Measurements from ENCODE around the gene RAB36. TPM values are rescaled to one million over a fixed set of nuclear protein-coding genes. Genes with fewer than 3 reads are reported as not detected.
A peak's percentile ranks its signal among the peaks of the same experiment; 100 is the strongest.

The RAB36 gene
- total and polyA plus RNA-seq, 9 of the 15 experiments (the other 6 are each of a cell fraction or from before 2014, with no cell fraction given): 0.04 to 0.50 (median 0.08) TPM; not detected in 3

- Histone ChIP-seq H2AFZ (ENCODE audit: low read depth, low read length) (no peak overlapping the region), H3K4me2 (ENCODE audit: insufficient read depth, low read length) (peak overlapping the region; percentile 2; the same call in 1 of the 2 replicates), H3K9me1 (ENCODE audit: control insufficient read depth, insufficient read depth, low read length) (peaks cover 8% of the 10 kb centered on the region), H3K27ac (ENCODE audit: extremely low read depth, low read depth, low read length) (no peak overlapping the region), H3K79me2 (ENCODE audit: control insufficient read depth, insufficient read depth, low read length) (peaks cover 3% of the 10 kb centered on the region), H3K9ac (ENCODE audit: insufficient read depth in 1 of 2, low read depth in 2 of 2, low read length in 2 of 2) (no peak overlapping the region), H3K27me3 (ENCODE audit: control insufficient read depth in 2 of 2, insufficient read depth in 2 of 2, low read length in 2 of 2) (no peaks in the 10 kb centered on the region), H3K36me3 (ENCODE audit: control insufficient read depth, insufficient read depth, low read length) (no peaks in the 10 kb centered on the region), H4K20me1 (replicated peaks; ENCODE audit: control insufficient read depth, insufficient read depth, low read length) (0 out of 2 replicates have a peak, but pooled peaks cover 4% of the 10 kb centered on the region), H3K4me1 (replicated peaks in 1 of 2; ENCODE audit: control insufficient read depth in 2 of 2, insufficient read depth in 2 of 2, low read length in 2 of 2) (peaks cover 38 to 46% of the 10 kb centered on the region in 2 experiments), H3K9me3 (replicated peaks; ENCODE audit: control insufficient read depth, insufficient read depth, low read depth, low read length) (peaks cover 16% of the 10 kb centered on the region), H3K4me3 (no peak overlapping the region)
- in situ Hi-C loops (cut with MboI) (loop anchor here (5.0 kb wide), 1 partner anchor 101 kb away; no protein-coding TSS in a partner anchor), intact Hi-C loops (cut with micrococcal nuclease) (loop anchor here (5.0 kb wide), 1 partner anchor 211 kb away; no protein-coding TSS in a partner anchor)
- no TSS peak for BruUV-seq (replicated peaks)
- WGBS (ENCODE audit: insufficient coverage, low coverage, missing lambda C conversion rate): 28% methylated on average over 10 of the region's 10 CpGs
- ATAC-seq (no peak), DNase-seq (ENCODE audit: extremely low read depth in 1 of 4, low spot score in 3 of 4) (peak in 1 of 4 experiments; percentile 77), FAIRE-seq (no peak)
- CTCF ChIA-PET (ENCODE audit: low intra/inter-chr PET ratio): interaction anchor here (1.2 to 11.5 kb wide), 2 partner anchors 47 to 108 kb away, joined by 3 to 800 read pairs; no protein-coding TSS in a partner anchor
- POLR2A ChIA-PET: interaction anchor here (0.9 to 86.5 kb wide), 8 partner anchors 10 to 113 kb away, joined by 3 to 3476 read pairs (median 109); partner anchors contain the start of genes BCR and RAB36
- TF ChIP-seq STAT6 (CRISPR knock-in tag; IDR thresholded peaks at IDR 0.05) (peak; percentile 82), ATF3 (IDR thresholded peaks at IDR 0.05) (no peak), ATF3 (CRISPR knock-in tag; conservative IDR thresholded peaks at IDR 0.05) (peak; percentile 89), BDP1 (IDR thresholded peaks at IDR 0.05; ENCODE audit: insufficient read depth, insufficient read length) (no peak), OTX1 (CRISPR knock-in tag; IDR thresholded peaks at IDR 0.05) (no peak), ZNF175 (CRISPR knock-in tag; IDR thresholded peaks at IDR 0.05; ENCODE audit: low read depth) (no peak), YY1 (IDR thresholded peaks at IDR 0.05; ENCODE audit: borderline replicate concordance in 1 of 3, control insufficient read depth in 1 of 3, extremely low read depth in 1 of 3, insufficient read depth in 3 of 3, insufficient read length in 1 of 3, insufficient replicate concordance in 2 of 3, low read depth in 1 of 3, low read length in 2 of 3) (no peak), E2F1 (CRISPR knock-in tag; IDR thresholded peaks at IDR 0.05) (peak; percentile 88), MLX (CRISPR knock-in tag; conservative IDR thresholded peaks at IDR 0.05) (peak in 1 of 2 experiments; percentile 92; a peak in 2 of 4 replicates), HMGXB4 (CRISPR knock-in tag; IDR thresholded peaks at IDR 0.05) (peak; percentile 34; the same call in 1 of the 2 replicates)
These were observed 30.8 kb downstream of the RAB36 start for GRCh38 chr22:23175817-23176644.

Measured in K562 (cell line).